Measurements from ENCODE around the gene SH3GLB2. TPM values are rescaled to one million over a fixed set of nuclear protein-coding genes. Genes with fewer than 3 reads are reported as not detected.
"Not testable (repeated sequence)": the region's sequence is repeated elsewhere in the genome, so short reads cannot be mapped to it uniquely, and the experiment has no call there.

The SH3GLB2 gene
- total RNA-seq, 1 donor from 2014 or later = 101 TPM

- ATAC-seq = peak; percentile 63
Measured at GRCh38 chr9:128992995-128993394, 35.1 kb downstream of the SH3GLB2 start.

GRCh38 chr9:128987805-128988204 lies 40.3 kb downstream of the SH3GLB2 start:
- ATAC-seq = peak; percentile 68

- peak; percentile 87 for ATAC-seq
Measured at GRCh38 chr9:128986671-128987070, 41.5 kb downstream of the SH3GLB2 start.

- no peak for ATAC-seq
Measured at GRCh38 chr9:128983536-128983935, 44.6 kb downstream of the SH3GLB2 start.

GRCh38 chr9:128979111-128979510 lies 49.0 kb downstream of the SH3GLB2 start:
- ATAC-seq = no peak

- peak; percentile 78 for ATAC-seq
Measured at GRCh38 chr9:128972956-128973355, 55.2 kb downstream of the SH3GLB2 start.

GRCh38 chr9:128969491-128969890 lies 58.6 kb downstream of the SH3GLB2 start:
- ATAC-seq = no peak

GRCh38 chr9:128961403-128961802 lies 66.7 kb downstream of the SH3GLB2 start:
- not testable (repeated sequence) for ATAC-seq

Other genes with a start within 250 kb of the SH3GLB2 start
- 15.5 TPM for gene TBC1D13, start 241.1 kb downstream of the SH3GLB2 start, total RNA-seq
- gene ENDOG, start 209.8 kb downstream of the SH3GLB2 start, total RNA-seq = 26.6 TPM
- gene SPOUT1, start 198.5 kb downstream of the SH3GLB2 start, total RNA-seq = 42.6 TPM
- 3.7 TPM for gene KYAT1, start 146.4 kb downstream of the SH3GLB2 start, total RNA-seq
- gene LRRC8A, start 146.2 kb downstream of the SH3GLB2 start, total RNA-seq = 75.8 TPM
- gene PHYHD1, start 107.3 kb downstream of the SH3GLB2 start, total RNA-seq = 12.4 TPM
- gene DOLK, start 80.7 kb downstream of the SH3GLB2 start, total RNA-seq = 9.2 TPM
- 43.5 TPM for gene NUP188, start 80.6 kb downstream of the SH3GLB2 start, total RNA-seq
- gene MIGA2, start 8.3 kb upstream of the SH3GLB2 start, total RNA-seq = 21.2 TPM
- gene DOLPP1, start 52.8 kb upstream of the SH3GLB2 start, total RNA-seq = 14.7 TPM
- gene CRAT, start 82.5 kb upstream of the SH3GLB2 start, total RNA-seq = 33.4 TPM
- gene PTPA, start 83.1 kb upstream of the SH3GLB2 start, total RNA-seq = 121 TPM
- gene IER5L, start 149.9 kb upstream of the SH3GLB2 start, total RNA-seq = 8.1 TPM